ENCODE results near the gene SLC30A3. TPM values are rescaled to one million over a fixed set of nuclear protein-coding genes. Genes with fewer than 3 reads are reported as not detected.

The SLC30A3 gene
- total and polyA plus RNA-seq, 2 of the 13 experiments (the other 11 are each of a cell fraction or from before 2014, with no cell fraction given): 0.38 to 0.79 TPM

DNA sequence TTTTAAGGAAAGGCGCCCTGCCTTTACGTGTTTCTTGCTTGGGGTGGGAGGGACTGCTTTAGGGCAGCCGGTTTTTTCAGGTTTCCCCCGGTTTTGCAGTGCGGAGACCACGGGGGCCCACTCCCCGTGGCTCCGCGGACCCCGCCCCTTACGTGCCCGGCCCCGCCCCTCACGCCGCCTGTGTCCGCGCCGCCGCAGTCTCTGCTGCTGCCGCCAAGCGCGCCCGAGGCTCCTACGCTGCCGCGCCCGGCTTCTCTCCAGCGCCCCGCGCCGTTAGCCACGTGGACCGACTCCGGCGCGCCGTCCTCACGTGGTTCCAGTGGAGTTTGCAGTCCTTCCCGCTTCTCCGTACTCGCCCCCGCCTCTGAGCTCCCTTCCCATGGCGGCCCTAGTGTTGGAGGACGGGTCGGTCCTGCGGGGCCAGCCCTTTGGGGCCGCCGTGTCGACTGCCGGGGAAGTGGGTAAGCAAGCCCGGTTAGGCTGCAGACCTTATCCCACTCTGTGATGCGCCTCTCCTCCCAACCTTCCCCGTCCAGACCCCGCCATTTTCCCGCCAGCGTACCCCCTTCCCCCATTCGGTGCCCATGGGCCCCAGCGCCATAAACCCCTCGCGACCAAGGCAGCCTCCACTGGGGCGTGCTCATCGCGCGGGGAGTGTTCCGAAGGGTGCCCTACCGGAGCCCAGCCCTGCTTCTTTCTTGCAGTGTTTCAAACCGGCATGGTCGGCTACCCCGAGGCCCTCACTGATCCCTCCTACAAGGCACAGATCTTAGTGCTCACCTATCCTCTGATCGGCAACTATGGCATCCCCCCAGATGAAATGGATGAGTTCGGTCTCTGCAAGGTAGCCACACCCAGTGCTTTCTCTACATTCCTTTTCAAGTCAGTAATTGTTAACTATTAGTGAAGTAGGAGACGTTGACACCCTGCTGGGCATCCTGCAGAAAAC is 45.4 kb downstream of the SLC30A3 start, which contains the start of gene CAD (continued):
- TF ChIP-seq NFE2L1 (CRISPR knock-in tag; IDR thresholded peaks at IDR 0.05; ENCODE audit: borderline replicate concordance) (no peak), POLR2AphosphoS2 (IDR thresholded peaks at IDR 0.05; ENCODE audit: low read depth, low read length) (no peak), ZFYVE20 (CRISPR knock-in tag; IDR thresholded peaks at IDR 0.05; ENCODE audit: borderline replicate concordance, low read depth) (no peak), SP2 (CRISPR knock-in tag; IDR thresholded peaks at IDR 0.05) (no peak), ZNF556 (CRISPR knock-in tag; IDR thresholded peaks at IDR 0.05; ENCODE audit: borderline replicate concordance) (no peak), ZNF788 (CRISPR knock-in tag; IDR thresholded peaks at IDR 0.05; ENCODE audit: borderline replicate concordance) (peak; percentile 38; the same call in 1 of the 2 replicates), KAT7 (CRISPR knock-in tag; IDR thresholded peaks at IDR 0.05; ENCODE audit: borderline replicate concordance) (0 out of 2 replicates have a peak, but pooled peaks have one; percentile 60), MTA3 (CRISPR knock-in tag; IDR thresholded peaks at IDR 0.05) (no peak), EP300 (IDR thresholded peaks at IDR 0.05; ENCODE audit: low read depth in 2 of 2, low read length in 2 of 2) (no peak), EP300 (CRISPR knock-in tag; IDR thresholded peaks at IDR 0.05; ENCODE audit: borderline replicate concordance) (no peak)
- TF ChIP-seq, protein P1, sequence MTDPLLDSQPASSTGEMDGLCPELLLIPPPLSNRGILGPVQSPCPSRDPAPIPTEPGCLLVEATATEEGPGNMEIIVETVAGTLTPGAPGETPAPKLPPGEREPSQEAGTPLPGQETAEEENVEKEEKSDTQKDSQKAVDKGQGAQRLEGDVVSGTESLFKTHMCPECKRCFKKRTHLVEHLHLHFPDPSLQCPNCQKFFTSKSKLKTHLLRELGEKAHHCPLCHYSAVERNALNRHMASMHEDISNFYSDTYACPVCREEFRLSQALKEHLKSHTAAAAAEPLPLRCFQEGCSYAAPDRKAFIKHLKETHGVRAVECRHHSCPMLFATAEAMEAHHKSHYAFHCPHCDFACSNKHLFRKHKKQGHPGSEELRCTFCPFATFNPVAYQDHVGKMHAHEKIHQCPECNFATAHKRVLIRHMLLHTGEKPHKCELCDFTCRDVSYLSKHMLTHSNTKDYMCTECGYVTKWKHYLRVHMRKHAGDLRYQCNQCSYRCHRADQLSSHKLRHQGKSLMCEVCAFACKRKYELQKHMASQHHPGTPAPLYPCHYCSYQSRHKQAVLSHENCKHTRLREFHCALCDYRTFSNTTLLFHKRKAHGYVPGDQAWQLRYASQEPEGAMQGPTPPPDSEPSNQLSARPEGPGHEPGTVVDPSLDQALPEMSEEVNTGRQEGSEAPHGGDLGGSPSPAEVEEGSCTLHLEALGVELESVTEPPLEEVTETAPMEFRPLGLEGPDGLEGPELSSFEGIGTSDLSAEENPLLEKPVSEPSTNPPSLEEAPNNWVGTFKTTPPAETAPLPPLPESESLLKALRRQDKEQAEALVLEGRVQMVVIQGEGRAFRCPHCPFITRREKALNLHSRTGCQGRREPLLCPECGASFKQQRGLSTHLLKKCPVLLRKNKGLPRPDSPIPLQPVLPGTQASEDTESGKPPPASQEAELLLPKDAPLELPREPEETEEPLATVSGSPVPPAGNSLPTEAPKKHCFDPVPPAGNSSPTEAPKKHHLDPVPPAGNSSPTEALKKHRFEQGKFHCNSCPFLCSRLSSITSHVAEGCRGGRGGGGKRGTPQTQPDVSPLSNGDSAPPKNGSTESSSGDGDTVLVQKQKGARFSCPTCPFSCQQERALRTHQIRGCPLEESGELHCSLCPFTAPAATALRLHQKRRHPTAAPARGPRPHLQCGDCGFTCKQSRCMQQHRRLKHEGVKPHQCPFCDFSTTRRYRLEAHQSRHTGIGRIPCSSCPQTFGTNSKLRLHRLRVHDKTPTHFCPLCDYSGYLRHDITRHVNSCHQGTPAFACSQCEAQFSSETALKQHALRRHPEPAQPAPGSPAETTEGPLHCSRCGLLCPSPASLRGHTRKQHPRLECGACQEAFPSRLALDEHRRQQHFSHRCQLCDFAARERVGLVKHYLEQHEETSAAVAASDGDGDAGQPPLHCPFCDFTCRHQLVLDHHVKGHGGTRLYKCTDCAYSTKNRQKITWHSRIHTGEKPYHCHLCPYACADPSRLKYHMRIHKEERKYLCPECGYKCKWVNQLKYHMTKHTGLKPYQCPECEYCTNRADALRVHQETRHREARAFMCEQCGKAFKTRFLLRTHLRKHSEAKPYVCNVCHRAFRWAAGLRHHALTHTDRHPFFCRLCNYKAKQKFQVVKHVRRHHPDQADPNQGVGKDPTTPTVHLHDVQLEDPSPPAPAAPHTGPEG (CRISPR knock-in tag; IDR thresholded peaks at IDR 0.05): 0 out of 2 replicates have a peak, but pooled peaks have one; percentile 28
- TF ChIP-seq, protein P2, sequence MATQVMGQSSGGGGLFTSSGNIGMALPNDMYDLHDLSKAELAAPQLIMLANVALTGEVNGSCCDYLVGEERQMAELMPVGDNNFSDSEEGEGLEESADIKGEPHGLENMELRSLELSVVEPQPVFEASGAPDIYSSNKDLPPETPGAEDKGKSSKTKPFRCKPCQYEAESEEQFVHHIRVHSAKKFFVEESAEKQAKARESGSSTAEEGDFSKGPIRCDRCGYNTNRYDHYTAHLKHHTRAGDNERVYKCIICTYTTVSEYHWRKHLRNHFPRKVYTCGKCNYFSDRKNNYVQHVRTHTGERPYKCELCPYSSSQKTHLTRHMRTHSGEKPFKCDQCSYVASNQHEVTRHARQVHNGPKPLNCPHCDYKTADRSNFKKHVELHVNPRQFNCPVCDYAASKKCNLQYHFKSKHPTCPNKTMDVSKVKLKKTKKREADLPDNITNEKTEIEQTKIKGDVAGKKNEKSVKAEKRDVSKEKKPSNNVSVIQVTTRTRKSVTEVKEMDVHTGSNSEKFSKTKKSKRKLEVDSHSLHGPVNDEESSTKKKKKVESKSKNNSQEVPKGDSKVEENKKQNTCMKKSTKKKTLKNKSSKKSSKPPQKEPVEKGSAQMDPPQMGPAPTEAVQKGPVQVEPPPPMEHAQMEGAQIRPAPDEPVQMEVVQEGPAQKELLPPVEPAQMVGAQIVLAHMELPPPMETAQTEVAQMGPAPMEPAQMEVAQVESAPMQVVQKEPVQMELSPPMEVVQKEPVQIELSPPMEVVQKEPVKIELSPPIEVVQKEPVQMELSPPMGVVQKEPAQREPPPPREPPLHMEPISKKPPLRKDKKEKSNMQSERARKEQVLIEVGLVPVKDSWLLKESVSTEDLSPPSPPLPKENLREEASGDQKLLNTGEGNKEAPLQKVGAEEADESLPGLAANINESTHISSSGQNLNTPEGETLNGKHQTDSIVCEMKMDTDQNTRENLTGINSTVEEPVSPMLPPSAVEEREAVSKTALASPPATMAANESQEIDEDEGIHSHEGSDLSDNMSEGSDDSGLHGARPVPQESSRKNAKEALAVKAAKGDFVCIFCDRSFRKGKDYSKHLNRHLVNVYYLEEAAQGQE (IDR thresholded peaks at IDR 0.05; ENCODE audit: borderline replicate concordance in 1 of 2, low read depth in 1 of 2, low read length in 2 of 2): no peak
